Stimulated activated CD8-positive, alpha-beta memory T cell treated with anti-CD3 and anti-CD28 coated beads, Interleukin-2, amount 100 ng/mL, for 48 hours (primary cell): ENCODE data around the gene MRPS7.
A peak's percentile ranks its signal among the peaks of the same experiment; 100 is the strongest.
"Not testable (repeated sequence)": the region's sequence is repeated elsewhere in the genome, so short reads cannot be mapped to it uniquely, and the experiment has no call there.

ENCODE experiments used
- DNase-seq, 2 donors: peaks; one replicate each; pipeline ENCODE4 v3.0.0-alpha.2; 2020; ENCODE audit warnings: low read depth in 2 of 2

Gene MRPS7

DNA sequence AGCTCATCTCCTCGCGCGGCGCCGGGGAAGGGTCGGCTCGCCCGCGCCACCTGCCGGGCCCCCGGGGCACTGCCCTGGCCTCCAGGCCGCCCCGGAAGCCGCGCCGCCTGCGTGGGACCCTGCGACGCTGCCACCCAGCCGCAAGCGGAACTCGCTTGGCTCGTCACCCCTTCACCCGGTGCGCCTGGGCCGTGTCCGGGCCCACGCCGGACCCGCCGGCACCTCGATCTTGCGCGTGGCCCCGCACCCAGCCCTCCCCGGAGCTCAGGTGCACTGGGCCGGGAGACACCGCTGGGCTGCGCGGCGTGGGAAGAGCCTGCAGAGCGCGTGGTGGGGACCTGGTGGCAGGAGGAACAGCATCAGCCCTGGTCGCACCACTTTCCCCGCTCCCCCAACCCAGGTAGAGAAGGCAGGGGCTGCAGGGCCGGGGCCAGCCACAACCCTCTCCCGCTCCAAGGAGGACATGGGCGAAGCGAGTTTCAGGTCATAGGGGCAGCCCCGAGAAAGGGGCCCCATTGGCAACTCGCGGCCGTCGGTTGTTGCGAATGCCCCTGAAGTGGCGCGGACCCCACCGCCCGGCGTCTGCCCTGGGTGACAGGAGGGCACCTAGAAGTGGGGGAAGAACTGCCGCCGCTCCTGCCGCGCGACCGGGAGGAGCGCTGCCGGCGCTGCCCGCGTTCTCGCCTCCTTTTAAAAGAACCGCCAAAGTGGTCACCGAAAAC lies 9.7 kb downstream of the MRPS7 start:
- DNase-seq, result peak; percentile 82 to 90

- no peak for DNase-seq
These were observed 10.5 kb downstream of the MRPS7 start for GRCh38 chr17:75271955-75272847.

GRCh38 chr17:75272848-75273184 lies 11.1 kb downstream of the MRPS7 start:
- no peak for DNase-seq

DNA sequence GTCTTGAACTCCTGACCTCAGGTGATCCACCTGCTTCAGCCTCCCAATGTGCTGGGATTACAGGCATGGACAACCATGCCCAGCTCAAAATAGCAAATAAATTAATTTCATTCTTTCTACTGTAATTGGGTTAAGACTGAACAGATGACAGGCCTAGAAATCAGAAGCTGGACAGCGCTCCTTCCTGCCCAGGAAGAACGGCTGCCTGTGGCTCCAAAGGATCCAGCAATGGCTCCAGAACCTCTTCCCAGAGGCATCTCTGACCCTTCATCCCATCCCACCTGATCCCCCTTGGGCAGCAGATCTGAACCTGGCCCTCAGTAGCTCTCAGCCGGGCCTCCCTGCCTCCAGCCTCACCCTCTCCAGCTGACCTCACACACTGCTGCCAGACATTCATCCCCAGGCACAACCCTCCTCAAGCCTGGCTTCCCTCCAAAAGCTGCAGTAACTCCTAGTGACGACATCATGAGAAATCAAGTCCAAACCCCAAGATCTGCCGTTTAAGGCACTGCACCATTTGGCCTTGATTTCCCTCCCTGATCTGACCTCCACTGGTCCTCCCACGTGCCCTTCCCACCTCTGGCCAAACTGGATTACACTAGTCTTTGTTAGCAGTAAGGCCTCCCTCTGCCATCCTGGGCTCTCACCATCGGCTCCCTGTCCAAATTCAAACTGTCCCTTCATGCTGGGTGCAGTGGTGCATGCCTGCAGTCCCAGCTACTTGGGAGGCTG lies 12.5 kb downstream of the MRPS7 start:
- no peak for DNase-seq

DNA sequence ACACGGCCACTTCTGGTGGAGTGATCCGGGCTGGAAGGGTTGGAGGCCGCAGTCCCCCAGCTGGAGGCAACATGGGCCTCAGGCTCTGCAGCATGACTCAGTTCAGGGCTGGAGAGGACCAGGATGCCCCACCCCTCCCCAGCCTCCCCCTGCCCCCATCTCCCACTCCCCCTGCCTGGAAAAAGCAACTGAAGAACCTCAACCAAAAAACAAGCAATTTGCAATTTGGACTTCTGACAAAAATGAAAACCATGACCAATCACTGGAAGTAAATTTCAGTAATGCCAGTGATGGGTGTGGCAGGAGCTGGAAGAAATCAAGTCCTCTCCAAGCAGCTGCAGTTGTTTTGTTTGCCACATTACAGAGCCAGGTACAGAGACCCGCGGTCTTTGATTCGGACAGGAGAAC lies 16.0 kb downstream of the MRPS7 start:
- no peak for DNase-seq

GRCh38 chr17:75280189-75280588 lies 18.5 kb downstream of the MRPS7 start:
- DNase-seq, result not testable (repeated sequence)

- DNase-seq, result no peak
These were observed 23.4 kb downstream of the MRPS7 start for GRCh38 chr17:75285123-75285522.

DNA sequence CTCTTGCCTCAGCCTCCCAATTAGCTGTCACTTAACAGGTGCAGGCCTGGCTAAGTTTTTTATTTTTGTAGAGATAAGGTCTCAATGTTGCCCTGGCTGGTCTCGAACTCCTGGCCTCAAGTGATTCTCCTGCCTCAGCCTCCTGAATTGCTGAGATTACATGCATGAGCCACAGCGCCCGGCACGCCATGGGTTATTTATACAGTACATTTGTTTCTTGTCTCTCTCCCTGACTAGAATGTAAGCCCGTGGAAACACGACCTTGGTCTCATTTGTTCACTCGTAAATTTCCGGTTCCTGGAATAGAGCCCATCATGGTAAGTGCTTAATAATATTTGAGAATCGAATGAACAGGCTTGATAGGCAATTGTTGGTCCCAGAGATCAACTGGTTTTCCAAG lies 25.5 kb downstream of the MRPS7 start:
- DNase-seq, result no peak

DNA sequence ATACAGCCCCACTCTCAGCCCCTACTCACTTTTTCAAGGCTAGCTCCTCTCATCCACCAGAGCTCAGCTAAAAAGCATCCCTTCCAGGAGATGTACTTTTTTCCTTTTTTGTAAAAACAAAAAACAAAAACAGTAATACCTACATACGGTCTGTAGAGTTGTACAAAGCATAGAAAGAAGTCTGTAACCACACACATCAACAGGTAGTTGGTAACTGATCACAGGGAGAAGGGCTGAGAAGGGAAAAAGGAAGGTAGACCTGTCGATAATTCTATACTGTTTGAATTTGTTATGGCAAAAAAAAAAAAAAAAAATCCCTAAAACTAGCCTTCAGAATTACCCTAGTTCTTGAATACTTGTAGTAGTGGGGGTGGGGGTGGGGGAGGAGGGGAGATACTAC lies 26.7 kb downstream of the MRPS7 start:
- DNase-seq, result no peak

DNA sequence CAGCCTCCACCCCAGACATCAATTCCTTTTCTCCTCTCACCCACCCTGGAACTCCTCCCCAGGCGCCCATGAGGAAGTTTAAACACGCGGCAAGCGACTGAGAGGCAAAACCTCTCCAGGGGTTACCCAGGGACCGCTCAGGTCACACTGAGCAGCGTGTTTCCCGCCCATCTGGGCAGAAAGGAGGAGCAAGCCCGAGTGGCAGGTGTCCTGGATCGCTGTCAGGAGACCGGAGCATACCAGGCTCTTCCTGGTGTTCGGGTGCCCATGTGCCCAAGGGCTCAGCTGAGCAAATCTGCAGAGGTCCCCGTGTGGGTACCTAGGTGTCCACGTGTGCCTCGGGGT lies 27.1 kb downstream of the MRPS7 start:
- peak in 1 of 2 donors; percentile 31 for DNase-seq

DNA sequence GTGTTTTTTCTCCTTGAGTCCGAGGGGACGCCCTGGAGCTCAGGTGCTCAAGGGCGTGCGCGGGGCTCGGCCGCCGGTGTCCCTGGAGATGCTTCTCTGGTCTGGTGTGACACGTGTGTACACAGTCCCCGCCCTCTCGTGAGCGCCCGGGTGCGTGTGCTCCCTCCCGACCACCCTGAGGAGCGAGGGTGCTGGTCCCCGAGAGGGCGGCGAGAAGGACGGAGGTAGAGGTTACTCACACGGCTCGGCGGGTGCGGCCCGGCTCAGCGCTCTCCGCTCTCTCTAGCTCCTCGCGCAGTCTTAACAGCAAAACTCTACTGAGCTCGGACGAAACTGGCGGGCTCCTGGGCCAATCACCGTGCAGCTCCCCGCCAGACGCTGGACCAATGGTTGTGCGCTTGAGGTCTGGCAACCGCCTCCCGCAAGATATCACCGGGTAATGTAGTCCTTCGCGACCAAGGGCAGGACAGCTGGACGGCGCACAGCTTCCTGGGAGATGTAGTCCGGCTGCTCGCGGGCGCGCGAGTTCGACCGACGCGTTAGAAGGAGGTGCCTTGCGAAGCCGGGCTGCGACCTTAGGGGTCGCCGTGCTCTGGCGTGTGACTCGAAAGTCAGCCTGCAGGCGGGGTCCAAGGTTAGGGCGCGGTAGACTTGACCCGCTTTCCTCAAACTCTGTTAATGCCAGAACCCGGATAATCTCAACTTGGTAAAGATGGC lies 27.6 kb downstream of the MRPS7 start, which contains the start of gene SLC25A19:
Gene SLC25A19 (minus strand): TSS at position 319 of the 717 bp plus-strand sequence. CDS start 2,669 bp downstream, outside the sequence.
- DNase-seq, result peak; percentile 93 to 97

DNA sequence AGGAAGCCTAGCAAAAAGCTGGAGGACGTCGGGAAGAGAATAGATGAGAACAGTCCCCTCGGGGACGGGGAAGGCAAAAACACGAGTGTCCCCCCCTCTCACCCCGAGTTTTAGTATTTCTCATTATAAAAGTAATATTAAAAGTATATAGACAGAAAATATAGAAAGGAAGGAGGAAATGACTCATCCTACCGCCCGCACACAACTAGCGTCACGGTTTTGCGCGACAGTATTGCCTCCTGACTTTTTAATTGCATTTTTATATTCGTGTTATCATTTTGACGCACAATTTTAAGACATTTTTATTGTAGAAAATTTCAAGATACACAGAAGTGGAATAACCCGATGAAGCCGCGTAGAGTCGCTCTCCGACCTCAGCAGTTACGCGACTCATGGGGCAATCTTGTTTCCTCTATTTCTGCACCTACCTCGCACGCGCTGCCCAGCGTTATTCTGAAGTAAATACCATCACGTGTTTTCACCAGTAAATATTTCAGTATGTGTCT lies 28.2 kb downstream of the MRPS7 start:
- DNase-seq, result peak; percentile 41 to 52

- DNase-seq, result not testable (repeated sequence)
These were observed 31.2 kb downstream of the MRPS7 start for GRCh38 chr17:75292810-75293448.

DNA sequence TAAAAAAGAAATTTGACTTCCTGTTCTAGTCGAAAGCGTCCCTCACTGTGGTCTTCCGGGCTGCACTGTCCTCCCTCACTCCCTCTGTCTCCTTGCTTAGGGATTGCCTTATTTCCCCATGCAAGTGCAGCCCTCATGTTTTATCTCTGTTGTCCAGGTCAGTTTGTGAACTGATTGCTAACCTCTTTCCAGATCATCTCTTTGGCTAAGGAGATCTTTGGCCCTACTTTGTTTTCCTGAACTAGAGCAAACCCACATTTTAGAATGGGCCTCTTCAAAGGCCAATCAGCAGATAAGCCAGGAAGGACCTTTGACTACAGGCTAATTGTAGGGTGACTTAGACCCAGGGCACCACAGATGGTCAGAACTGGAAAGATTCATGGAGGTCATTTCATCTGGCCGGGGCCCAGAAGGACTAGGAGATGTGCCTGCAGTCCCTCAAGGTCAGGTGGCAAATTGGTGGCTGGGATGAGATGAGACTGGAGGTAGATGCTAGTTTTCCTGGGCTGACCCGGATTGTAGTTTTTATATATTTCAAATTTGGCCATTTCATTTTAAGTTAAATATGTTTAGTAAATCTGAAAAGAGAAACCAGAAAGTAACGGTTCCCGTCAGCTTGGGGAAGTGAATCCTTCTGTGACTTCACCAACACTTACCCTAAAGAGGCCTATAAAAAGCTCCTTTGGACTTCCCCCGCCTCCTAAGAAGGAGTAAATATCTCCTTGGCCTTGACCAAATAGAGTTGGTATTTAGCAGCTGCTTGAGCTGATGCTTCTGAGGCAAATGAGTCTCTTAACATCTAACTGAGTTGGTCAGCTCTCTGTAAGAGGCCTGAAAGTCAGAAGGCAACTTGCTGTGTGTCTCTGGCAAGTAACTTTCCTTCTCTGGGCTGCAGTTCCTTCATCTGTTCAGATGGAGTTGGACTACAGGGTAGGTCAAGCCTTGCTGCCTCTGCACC lies 33.8 kb downstream of the MRPS7 start:
- no peak for DNase-seq

DNA sequence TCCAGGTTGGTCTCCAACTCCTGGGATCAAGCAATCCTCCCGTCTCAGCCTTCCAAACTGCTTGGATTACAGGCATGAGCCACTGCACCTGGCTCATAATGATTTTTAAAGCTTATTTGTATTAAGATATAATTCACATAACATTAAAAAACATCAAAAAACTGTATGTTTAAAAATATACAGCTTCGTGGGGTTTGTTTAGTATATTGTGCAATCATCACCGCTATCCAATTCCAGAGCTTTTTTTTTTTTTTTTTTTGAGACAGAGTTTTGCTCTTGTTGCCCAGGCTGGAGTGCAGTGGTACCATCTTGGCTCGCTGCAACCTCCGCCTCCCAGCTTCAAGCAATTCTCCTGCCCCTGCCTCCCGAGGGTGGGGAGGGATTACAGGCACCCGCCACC lies 38.6 kb downstream of the MRPS7 start:
- no peak for DNase-seq

DNA sequence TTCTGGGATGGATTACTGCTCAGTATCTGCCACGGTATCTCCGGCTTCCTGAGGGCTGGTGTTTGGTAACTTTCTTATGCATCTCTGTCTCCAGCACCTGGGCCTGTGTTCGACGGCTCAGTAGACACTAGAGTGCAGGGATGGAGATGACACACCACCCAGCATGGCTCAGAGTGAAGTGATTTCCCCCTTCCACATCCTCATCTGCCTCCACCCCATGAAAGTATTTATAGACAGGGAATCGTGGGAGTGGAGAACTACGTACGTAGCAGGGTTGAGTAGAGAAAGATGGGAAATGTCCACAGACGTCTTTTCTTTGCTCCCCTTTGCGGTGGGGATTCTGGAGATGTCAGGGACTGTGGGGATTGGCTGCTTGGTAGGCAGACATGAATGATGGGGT lies 39.4 kb downstream of the MRPS7 start:
- no peak for DNase-seq

GRCh38 chr17:75301502-75302206 lies 40.0 kb downstream of the MRPS7 start:
- no peak for DNase-seq

- DNase-seq, result no peak
These were observed 46.5 kb downstream of the MRPS7 start for GRCh38 chr17:75307957-75308731.
